ENCODE results near the gene DMC1. TPM values are rescaled to one million over a fixed set of nuclear protein-coding genes. Genes with fewer than 3 reads are reported as not detected.
A peak's percentile ranks its signal among the peaks of the same experiment; 100 is the strongest.

The DMC1 gene
- total RNA-seq, 1 experiment from 2014 or later = 6.8 TPM

- H3K18ac ChIP-seq (ENCODE audit: insufficient read length, low read depth, low read length) = no peak overlapping the region
- no peak overlapping the region for H2BK20ac ChIP-seq (ENCODE audit: low read depth, low read length, poor library complexity, severe bottlenecking)
- no peak overlapping the region for H3K27ac ChIP-seq (ENCODE audit: insufficient read length, low read depth, low read length)
- no peak overlapping the region for H2AK5ac ChIP-seq (ENCODE audit: insufficient read length, low read length)
- TF ChIP-seq CTCF (conservative IDR thresholded peaks at IDR 0.05) = no peak
- H3K9me3 ChIP-seq (ENCODE audit: control insufficient read depth, low read depth, low read length) = no peaks in the 10 kb centered on the region
- no CpG with 5 or more reads among the region's 8 CpGs for WGBS (ENCODE audit: extremely low coverage, insufficient read length, low lambda C conversion rate)
- H3K27me3 Mint-ChIP-seq (ENCODE audit: low read depth) = no peaks in the 10 kb centered on the region; the same call in 1 of the 2 replicates
- H3K4me1 ChIP-seq (ENCODE audit: insufficient read depth, low read length) = no peaks in the 10 kb centered on the region
- H2AFZ ChIP-seq (ENCODE audit: low read length) = no peak overlapping the region
- H2BK15ac ChIP-seq (ENCODE audit: low read depth, low read length) = no peak overlapping the region
- no peak overlapping the region for H4K91ac ChIP-seq (ENCODE audit: insufficient read length, low read depth, low read length)
- H4K8ac ChIP-seq (replicated peaks; ENCODE audit: insufficient read length, low read depth, low read length) = no peak overlapping the region
- no peak overlapping the region for H3K56ac ChIP-seq (ENCODE audit: insufficient read length, low read depth, low read length)
- no peak overlapping the region for H3K9ac ChIP-seq (ENCODE audit: extremely low read depth, insufficient read length, low read length)
- peaks cover 8 to 16% of the 10 kb centered on the region in 2 experiments; a peak in 3 of 4 replicates for H3K4me1 Mint-ChIP-seq
- no peak overlapping the region for H3K14ac ChIP-seq (ENCODE audit: insufficient read depth, low read length)
- no peak overlapping the region for H3K23ac ChIP-seq (ENCODE audit: insufficient read length, low read depth, low read length)
- H3T11ph ChIP-seq (ENCODE audit: low read length) = no peak overlapping the region
- no peaks in the 10 kb centered on the region for H3K23me2 ChIP-seq (ENCODE audit: insufficient read length, low read depth, low read length, poor library complexity, severe bottlenecking)
- H3K27ac Mint-ChIP-seq = peak overlapping the region in 2 of 3 experiments; percentile 41; a peak in 3 of 7 replicates
- no peaks in the 10 kb centered on the region for H3K27me3 ChIP-seq (ENCODE audit: insufficient read depth, low read length)
- H3K79me2 ChIP-seq (ENCODE audit: insufficient read depth, low read length) = no peaks in the 10 kb centered on the region
- no peak overlapping the region for H3K4me2 ChIP-seq (ENCODE audit: insufficient read depth, insufficient read length, low read length)
- H3K9me3 Mint-ChIP-seq = no peaks in the 10 kb centered on the region
- no peak overlapping the region for H3K4me3 Mint-ChIP-seq
- no peaks in the 10 kb centered on the region for H4K20me1 ChIP-seq (ENCODE audit: control insufficient read depth, insufficient read depth, insufficient read length)
- H3K36me3 Mint-ChIP-seq (ENCODE audit: insufficient read depth in 1 of 3, low read depth in 3 of 3) = peaks cover 36 to 66% (median 60%) of the 10 kb centered on the region in 3 experiments
- no peak overlapping the region for H2BK12ac ChIP-seq (ENCODE audit: insufficient read length, low read depth, low read length)
- no peaks in the 10 kb centered on the region for H3K79me1 ChIP-seq (ENCODE audit: insufficient read depth, low read depth, low read length, poor library complexity, severe bottlenecking)
- no peak overlapping the region for H2BK5ac ChIP-seq (ENCODE audit: insufficient read length, low read length)
- H4K5ac ChIP-seq (ENCODE audit: insufficient read length, low read depth, low read length) = no peak overlapping the region
- no peak overlapping the region for H3K4ac ChIP-seq (ENCODE audit: low read depth, low read length)
- DNase-seq = no peak
- H2BK120ac ChIP-seq (ENCODE audit: low read depth, low read length, poor library complexity, severe bottlenecking) = no peak overlapping the region
Measured at GRCh38 chr22:38481871-38482332, 88.1 kb downstream of the DMC1 start.
